NCI-H187 (cell line): Measurements from ENCODE around the gene ZC3H8.
A peak's percentile ranks its signal among the peaks of the same experiment; 100 is the strongest.
"Not testable (repeated sequence)": the region's sequence is repeated elsewhere in the genome, so short reads cannot be mapped to it uniquely, and the experiment has no call there.

Source experiments
- DNase-seq, 2 experiments: peaks; one replicate each; lab custom pipeline; 2025; lab: John Stamatoyannopoulos, UW

Gene ZC3H8

DNA sequence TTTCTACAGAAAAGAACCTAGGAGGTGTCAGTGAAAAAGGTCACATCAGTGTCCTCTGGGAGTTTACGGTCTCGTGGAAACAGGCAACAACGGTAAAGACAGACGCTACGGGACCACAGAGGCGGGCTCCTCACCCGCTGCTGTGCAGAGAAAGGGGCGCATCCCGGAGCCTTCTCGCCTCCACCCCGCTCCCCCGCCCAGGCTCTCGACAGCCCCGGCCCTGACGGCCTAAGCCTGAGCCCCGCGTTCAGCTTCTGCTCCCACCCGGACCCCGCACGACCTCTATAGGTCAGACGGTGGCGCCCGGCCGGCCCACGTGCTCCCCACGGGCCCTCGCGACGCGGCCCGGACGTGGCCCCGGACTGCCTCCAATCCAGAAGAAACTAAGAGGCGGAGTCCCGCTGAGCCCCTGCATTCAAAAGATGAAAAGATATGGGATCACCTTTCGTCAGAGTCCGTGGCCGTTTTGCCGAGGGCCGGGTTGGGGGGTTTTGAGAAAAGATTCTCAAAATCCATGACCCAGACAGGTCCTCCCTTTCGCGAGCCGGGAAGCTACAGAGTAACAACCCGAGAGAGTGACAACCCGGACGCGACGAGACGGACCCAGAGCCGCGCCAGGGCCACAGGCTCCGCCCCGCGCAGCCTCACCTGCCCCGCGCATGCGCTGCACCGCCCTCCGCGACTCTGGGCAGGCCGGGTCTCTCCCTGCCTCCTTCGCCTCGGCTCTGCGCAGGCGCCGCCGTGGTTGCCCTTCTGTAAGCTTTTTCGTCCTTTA lies at the start of gene ZC3H8:
Gene ZC3H8 (minus strand): TSS at position 577 of the 775 bp plus-strand sequence. CDS start 61 bp downstream, at position 516.
- DNase-seq = peak; percentile 61 to 71

DNA sequence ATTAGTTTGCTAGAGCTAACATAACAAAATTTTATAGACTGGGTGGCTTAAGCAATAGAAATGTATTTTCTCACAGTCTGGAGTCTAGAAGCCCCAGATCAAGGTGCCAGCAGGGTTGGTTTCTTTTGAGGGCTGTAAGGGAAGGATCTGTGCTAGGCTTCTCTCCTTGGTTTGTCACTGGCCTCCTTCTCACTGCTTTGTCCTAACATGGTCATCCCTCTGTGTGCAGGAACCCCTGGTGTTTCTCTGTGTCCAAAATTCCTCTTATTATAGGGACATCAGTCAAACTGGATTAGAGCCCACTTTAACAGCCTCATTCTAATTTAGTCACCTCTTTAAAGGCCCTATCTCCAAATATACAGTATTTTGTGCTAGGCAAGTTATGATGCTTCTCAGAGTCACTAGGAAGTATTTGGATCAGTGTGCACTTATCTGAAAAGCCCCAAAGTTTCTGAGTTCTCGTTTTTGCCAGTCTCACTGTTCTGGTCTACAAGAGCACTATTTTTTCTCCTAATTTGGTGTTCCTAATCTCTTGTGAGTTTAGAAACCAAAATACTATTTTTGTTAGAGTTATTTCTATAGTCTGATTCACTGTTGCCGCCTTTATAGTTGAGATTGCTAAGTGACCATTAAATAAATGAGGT lies 49.6 kb upstream of the ZC3H8 start:
- DNase-seq = no peak

DNA sequence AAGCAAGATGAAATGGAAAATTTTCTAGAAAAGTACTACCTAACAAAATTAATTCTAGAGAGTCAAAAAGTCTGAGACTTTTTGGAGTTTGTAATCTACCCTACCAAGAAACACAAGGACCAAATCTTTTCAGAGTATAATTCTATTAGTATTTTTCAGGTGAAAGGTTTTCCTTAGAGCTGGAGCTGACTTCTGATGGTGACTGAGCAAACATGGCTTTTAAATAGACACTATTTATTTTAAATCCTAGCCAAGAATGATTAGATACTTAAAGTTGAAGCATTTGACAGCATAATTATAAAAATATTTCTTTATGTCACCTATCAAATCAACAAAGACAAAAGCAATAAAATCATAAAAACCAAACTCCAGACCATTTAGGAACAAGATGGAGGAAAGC lies 47.1 kb upstream of the ZC3H8 start:
- DNase-seq = no peak

DNA sequence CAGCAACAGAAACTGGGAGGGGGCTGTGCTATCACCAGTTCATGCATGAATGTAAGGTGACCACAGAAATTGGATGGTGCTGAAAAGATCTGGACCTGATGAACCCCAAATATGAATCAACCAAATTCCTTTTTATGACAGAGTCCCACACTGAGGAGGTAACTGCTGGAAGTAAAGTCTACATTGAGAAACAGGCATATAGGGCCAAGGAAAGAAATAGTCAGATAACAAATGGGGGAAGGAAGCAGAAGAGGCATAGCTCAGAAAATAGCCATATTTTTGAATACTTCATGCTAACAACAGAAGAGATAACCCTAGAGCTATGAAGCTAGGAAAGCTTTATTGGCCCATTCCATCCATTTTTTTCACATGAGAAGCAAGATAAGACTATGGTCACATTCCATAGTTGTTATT lies 46.3 kb upstream of the ZC3H8 start:
- no peak for DNase-seq

DNA sequence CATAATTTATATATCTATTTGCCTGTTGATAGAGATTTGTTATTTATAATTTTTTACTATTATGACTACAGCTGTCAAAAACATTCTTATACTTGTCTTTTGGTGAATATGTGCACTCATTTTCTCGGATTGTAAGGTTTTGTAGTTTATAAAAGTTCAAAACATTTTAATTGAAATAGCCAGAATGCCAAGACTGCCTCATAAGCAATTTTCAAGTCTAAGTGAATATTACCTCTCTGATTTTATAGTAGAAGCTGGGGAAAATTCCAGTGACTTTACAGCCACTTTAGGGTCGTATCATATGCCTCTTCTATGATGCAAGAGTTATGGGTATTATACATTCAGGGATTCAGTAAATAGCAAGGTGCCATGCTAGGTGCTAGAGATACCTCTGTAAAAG lies 41.6 kb upstream of the ZC3H8 start:
- DNase-seq = no peak

DNA sequence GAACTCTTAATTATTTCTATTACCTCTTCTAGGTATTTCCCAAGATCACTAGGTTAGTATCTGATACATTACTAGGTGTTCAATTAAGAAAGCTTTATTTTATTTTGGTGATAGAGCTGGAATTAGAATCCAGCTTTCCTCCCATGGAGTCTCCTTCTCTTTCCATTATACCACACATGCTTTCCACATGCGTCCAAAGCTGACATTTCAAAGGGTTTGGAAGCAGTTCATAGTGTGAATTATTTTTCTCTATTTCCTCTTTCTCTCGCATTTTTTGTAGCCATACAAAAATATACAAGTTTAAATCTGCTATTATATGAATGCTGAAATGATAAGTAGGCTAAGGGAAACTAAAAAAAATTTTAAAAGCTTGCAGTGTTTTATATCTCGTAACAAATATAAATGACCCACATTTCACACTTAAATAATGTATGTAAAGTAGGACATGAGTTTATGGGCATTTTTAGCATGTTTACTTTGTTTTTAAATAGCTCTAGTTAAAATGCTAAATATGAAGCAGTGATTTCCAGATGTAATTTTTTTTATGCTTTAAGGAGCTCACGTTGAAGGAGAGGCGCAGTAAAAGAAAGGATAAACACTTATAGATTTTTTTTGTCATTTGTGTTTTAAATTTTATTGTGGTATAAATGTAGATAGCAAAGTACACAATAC lies 40.7 kb upstream of the ZC3H8 start:
- no peak for DNase-seq

DNA sequence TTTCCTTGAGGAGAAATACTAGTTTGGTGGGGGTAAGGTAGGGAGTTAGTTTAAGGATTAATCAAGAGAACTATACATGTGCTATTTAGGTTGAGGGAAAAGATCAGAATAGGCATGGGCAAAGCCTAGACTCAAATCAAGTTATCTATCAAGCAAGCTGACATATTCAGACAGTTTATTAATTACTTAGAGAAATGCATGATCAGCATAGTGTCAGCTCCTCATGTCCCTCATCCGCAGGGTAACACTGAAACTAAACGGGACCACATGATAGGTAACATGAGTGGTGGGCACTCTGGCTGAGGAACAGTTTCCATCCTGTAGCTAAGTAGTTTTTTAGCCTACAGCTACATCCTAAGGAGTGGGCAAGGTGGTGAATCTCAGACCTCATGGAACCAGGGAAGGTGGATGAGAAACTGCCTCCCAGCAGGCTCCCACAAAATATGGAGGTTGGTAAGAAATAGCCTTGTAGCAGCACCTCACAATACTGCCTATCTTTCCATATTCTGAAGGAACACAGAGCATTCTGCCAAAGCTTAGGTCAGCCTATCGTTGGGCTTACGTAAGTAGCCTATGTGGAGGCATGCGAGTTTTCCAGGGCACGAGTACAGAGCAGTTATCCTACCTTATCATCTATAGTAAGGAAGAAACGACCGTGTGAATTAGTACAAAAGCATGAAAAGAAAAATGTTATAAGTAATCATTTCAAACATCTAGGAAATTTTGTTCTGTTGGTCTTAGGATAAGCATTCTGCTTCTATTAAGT lies 39.0 kb upstream of the ZC3H8 start:
- DNase-seq = no peak

DNA sequence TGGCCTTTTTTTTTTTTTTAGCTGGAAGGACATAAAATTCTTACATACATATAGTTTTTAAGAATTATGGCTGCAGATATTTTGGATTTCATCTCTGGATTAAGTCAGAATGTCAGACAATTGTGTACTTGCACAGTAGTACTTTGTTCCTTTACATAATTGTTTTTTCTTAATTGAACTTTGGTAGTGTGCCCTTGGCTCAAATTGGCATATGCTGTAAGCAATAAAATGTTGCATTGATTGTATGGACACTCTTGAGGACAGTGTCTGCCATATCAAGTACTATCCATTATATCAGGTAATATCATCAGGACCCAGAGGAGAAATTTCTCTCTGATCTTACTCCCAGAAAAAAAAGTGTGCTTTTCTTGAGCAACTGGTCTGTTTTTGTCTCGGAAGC lies 35.8 kb upstream of the ZC3H8 start:
- no peak for DNase-seq

DNA sequence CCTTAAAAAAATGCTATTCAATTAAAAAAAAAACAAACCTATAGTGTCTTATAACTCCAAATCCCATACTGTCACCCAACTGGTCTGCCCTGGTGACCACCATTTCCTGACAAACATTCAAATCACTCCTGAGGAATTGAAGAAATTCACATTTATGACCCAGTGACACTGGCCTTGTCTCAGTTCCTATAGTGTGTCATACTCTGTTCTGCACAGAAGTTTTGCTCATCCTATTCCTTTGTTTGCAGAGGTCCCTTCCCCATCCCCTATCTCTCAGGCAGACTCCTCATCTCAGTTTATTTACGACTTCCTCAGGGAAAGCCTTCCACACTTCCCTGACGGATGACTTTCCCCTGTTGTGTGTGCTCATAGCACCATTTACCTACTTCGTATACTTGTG lies 35.2 kb upstream of the ZC3H8 start:
- no peak for DNase-seq

DNA sequence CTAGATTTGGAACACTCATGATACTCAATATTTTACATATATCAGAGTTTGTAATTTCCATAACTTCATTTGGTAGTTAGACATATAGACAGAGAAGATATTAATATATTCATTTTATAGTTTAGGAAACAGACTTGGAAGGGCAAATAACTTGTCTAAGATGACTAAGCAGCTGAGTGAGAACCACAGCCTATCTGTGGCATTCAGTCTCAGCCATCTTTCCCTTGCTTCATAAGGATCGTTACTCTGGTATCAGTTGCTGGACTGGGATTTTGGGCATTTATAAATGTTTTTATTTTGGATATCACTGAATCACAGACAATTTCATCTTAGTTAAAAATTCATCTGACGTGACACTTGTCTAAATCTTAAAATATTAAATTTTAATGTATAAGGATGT lies 28.7 kb upstream of the ZC3H8 start:
- not testable (repeated sequence) for DNase-seq

DNA sequence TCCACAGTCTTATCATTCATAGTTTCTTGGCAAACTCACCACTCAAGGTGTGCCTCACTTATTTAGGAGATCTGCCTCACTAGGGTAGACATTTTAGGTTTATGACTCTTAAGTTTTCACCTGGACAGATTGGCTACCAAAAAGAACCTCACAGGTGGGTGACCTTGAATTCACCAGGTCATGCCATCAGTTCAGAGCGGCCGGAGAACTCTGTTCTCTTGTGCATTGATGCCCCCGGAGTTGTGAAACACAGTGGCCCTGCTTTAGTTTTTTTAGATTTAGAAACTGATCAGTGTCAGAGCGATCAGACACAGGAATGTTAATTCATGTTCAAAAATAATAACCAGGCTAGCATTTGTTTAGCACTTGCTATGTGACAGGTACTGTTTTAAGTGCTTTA lies 27.2 kb upstream of the ZC3H8 start:
- not testable (repeated sequence) for DNase-seq

DNA sequence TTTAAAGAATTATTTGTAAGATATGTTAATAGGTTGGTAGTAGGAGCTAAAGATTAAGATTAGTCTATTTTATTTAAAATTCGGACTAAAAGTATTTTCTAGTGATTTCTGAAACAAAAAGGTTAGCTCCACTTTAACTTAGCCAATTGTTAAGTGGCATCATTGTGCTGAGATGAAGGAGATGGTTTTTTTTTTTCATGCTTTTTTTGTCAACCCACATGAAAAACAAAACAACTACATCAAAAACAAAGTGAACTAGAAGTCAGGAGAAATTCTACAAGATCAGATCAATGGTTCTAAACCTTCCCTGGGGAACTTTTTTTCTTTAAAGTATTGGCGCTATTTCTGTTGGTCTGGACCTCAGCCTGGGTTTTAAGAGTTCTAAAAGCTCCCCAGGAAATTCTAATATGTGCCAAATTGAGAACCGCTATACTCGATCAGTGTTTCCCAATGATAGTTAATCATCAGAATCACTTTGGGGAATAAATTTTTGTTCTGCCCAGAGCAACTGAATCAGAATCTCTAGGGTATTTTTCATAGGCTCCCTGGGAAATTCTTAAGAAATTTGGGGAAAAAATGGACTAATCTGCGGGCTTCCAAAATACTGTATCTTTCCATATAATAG lies 22.9 kb upstream of the ZC3H8 start:
- no peak for DNase-seq

DNA sequence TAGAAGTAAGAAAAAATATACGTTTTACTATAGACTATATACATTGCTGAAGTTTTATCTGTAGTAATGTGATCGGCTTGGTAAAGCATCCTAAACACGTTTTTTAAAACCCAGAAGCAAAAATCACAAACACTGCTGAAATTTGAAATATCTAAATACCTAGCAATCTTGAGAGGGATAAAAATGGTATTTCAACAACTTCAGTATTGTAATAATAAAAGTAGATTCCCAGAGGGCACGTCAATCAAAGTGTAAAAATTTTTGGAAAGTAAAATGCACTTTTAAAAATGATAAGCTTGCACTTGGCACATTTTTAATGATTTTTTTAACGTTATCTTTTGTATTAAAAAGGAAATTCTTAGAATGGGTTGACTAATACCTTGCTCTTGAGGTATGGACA lies 22.1 kb upstream of the ZC3H8 start:
- no peak for DNase-seq

DNA sequence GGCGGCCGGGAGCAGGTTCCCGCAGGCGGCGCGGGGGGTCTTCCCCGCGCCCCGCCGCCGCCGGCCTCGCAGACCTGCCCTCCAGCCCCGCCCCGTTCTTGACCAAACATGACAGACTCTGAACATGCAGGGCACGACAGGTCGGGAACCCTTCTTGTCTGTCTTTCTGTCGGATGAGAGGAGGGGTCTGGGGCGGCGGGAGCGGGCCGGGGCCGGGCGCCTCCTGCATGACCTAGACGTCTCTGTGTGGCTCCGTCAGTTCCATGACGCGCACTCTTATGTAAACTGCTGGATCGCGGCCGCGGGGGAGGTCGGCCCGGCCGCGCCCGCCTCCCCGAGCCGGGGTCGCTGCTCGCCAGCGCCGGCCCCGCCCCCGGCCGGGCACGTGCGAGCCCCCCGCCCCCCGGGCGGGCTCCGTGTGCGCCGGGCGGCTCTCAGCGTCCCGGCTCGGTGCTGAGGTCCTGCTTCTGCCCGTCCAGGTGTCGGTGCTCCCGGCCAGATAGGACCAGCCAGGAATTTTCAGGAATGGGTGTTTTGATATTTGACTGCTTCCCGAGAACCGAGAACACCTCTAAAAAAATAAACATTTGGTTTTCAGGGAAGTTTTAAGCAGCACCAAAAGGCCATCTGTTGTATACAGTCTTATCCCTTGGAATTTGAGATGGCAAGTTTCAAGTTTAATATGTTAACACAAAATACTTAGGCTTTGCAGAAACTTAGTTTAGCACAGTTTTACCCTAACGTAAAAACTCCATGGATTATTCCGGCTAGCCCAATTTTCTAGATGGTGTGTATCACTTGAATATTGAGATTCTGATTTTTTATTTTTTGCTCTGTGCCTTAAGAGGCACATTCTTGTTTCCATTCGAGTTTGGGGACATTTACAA lies 21.3 kb upstream of the ZC3H8 start:
- DNase-seq = peak; percentile 48 to 67

DNA sequence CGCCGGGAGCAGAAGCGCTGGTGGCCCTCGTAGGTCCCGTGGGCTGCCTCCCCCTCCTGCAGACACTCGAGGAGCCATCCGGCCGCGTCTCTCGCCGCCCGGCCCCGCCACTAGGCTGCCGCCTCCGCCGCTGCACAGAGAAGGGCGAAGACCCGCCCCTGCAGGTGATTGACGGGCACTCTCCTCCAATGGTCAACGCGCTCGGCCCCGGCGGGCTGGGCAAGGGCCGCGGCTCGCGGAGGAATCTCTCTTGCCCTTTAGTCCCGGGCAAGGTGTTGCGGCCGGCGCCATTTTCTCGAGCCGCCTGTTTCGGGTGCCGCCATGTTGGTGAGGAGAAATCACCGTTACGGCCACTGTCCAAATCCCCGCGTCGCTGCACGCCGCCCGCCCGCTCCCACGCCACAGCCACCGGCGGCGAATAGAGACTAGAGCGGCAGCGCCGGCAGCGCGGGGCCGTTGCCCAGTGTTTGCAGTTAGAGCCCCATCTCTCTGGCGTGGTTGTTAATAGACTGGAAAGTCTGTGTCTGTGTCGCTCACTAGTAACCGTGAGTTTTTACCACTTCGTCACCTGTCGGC lies 20.6 kb upstream of the ZC3H8 start, which contains the start of gene ZC3H6:
Gene ZC3H6 (plus strand): TSS at position 287 of the 576 bp plus-strand sequence. CDS start 398 bp downstream, outside the sequence.
- peak; percentile 89 to 93 for DNase-seq

DNA sequence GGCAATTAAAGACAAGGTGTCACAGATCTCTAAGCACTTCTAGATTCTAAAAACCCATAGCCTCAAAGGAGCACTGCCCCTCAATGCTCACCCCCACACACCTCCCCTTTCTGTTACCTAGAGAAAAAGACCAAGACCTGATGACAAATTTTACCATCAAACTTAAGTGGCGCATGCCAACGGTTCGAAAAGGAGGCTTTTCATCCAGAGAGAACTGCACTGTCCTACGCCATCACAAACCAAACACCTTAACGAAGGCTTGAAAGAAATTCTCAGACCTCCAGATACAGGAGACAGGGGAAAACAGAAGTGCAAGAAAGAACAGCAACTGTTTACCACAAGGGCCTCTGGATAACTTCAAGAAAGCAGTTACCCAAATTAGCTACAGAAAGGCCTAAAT lies 18.5 kb upstream of the ZC3H8 start:
- DNase-seq = no peak

DNA sequence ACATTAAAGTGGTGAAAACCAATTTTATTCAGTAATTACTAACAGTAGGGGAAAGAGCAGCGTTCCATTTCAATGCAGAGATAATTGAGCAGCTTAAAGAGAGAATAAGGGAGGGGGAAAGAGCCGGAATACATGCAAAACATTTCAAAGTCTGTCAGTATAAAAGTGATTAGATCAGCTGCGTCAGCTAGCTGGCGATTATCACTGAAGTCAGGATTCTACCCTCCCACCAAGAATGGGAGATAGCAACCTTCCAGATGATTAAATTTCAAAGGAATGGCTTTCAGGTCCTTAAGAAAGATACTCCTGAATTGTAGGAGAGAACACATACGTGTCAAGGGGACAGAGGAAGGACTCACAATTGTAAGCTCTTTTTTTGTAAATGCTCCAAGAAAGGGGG lies 17.8 kb upstream of the ZC3H8 start:
- no peak for DNase-seq

DNA sequence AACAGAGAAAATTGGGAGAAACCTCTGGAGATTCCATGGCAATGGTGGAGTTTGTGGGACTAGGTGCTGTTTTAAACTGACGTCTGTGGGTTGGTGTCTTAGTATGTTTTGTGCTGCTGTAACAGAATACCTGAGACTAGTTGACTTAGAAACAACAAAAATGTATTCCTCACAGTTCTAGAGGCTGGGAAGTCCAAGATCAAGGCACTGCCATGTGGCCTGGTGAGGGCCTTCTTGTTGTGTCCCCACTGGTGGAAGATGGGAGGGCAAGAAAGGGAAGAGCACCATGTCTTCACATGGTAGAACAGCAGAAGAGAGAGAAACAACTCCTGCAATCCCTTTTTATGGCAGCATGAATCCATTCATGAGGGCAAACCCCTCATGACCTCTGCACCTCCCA lies 13.7 kb upstream of the ZC3H8 start:
- DNase-seq = no peak

DNA sequence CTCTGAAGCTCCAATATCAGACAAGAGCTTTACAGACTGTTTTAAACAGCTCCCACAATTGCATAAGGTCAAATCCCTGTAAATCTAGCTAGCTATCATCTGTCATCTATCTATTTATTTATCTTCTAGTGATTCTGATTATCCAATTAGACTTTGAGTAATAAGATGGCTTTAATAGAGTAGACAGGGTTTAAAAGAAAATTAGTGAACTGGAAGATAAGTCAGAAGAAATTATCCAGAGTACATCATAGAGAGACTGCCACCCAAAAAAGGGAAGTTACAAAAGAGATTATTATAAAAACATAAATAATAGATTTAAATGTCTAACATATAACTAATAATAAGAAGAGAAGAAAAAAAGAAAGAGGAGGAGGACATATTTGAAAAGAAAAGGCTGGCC lies 8.0 kb upstream of the ZC3H8 start:
- DNase-seq = no peak

DNA sequence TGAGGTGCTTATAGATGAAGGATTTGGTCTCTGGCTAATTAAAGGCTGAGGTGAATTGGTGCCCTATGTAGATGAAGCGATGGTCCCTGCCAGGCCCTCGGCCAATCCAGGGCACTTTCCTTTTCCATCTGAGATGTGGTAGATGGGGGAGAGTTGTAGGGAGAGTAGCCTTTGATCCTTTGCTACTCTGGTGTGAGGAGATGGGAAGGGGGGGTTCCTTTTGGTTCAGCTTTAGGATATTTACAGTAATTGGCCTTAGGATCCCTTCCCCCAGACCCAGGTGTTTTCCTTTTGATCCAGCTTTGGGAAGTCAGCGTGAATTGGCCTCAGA lies 5.4 kb upstream of the ZC3H8 start:
- no peak for DNase-seq
